Measurements from ENCODE around the gene RORC.

RORC gene

GRCh38 chr1:151825751-151826660, 5.6 kb downstream of the RORC start:
- no peak for DNase-seq (ENCODE audit: low spot score)

DNA sequence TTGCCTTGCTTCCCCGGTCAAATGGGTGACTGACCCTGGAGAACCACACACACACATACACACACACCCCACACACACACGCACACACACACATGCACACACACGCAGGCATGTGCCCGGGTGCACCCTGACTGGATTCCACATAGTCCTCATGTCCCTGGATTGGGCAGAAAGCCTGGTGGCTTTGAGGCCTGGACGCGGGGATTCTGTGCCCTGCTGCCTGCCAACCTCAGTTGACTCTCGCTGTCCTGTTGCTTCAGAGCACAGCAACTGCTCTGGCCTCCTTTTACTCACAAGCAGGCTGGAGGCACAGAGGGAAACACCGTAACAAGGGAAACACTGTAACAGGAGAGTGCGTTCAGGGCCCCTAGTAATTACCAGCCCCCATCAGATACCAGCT, 6.4 kb downstream of the RORC start:
- no peak for DNase-seq (ENCODE audit: low spot score)

DNA sequence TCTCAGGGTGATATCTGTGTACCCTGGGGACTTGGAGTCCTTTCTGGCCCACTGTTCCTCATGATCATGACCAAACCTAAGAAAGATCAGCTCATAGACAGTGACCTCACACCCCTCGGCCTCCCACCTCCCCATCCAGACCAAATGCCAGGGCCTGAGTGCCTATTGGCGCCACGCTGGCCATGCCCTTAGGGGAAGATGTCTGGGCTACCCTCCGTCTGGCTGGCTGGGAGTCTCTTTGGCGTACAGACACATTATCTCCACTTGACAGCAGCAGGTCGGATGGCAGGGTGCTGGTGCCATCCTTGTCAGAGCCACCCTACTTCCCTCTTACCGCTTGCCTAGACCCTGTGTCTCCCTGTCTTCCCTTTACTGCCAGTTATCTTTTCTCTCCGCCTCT, 8.4 kb downstream of the RORC start:
- no peak for DNase-seq (ENCODE audit: low spot score)

GRCh38 chr1:151822404-151822803, 9.2 kb downstream of the RORC start:
- DNase-seq (ENCODE audit: low spot score), result no peak

- no peak for DNase-seq (ENCODE audit: low spot score)
Measured at GRCh38 chr1:151820940-151821339, 10.7 kb downstream of the RORC start.

DNA sequence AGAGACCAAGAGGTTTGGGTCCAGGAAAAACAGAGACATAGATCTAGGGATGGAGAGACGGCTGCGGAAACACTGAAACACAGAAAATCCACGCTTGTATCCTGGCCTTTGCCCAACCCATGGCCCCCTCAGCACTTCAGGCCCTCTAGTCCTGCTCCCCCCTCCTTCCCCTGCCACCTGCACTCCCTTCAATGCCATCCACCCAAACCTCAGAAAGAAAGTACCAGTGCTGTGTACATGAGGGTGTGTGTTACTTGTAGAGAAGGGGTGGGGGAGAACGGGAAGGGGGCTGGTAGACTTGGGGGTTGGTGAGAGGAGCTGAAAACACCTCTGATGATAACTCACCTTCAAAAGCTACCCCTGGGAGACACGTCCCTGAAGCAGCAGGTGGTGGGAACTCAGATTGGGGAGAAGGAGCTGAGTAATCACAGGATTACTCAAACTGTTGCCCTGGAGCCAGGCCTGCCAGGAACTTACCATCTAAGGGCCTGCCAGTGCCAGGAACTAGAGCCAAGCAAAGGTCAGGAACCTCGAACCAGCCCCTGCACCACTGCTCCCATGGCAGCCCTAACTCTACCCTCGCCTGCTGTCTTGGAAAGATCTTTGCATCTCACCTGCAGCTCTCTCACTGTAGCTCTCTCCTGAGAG, 11.5 kb downstream of the RORC start:
- no peak for DNase-seq (ENCODE audit: low spot score)

- DNase-seq (ENCODE audit: low spot score), result no peak
Measured at GRCh38 chr1:151819227-151819835, 12.3 kb downstream of the RORC start.

GRCh38 chr1:151817353-151817730, 14.3 kb downstream of the RORC start:
- DNase-seq (ENCODE audit: low spot score), result no peak

- no peak for DNase-seq (ENCODE audit: low spot score)
Measured at GRCh38 chr1:151816548-151817352, 14.9 kb downstream of the RORC start.

DNA sequence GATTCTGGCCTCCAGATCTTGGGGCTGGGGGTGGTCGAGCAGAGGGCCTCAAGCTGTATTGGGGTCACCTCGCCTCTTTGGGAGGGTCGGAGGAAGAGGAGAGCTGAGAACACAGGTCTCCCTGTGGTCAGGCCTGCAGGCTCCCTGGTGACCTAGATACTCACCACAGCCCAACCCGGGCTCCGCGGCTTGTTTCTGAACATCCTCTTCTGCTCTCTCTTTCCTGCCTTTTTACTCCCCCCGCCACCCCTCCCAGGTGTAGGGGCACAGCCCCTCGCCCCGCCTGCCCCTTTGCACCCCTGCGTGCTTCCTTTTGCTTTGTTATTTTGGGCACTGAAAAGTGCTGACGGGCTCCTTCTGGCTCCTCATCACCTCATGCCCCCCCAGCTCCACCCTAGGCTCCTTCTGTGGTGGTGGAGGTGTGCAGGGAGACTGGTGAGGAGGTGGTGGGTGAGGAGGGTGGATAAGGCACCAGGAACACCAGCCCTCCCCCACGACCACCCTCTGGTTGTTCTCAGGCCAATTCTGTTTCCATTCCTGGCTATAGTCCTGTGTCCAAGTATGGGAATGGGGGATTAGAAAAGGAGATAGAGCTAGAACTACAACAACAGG, 15.8 kb downstream of the RORC start:
- no peak for DNase-seq (ENCODE audit: low spot score)

GRCh38 chr1:151814971-151815545, 16.5 kb downstream of the RORC start:
- DNase-seq (ENCODE audit: low spot score), result no peak

GRCh38 chr1:151814426-151814825, 17.2 kb downstream of the RORC start:
- DNase-seq (ENCODE audit: low spot score), result no peak

DNA sequence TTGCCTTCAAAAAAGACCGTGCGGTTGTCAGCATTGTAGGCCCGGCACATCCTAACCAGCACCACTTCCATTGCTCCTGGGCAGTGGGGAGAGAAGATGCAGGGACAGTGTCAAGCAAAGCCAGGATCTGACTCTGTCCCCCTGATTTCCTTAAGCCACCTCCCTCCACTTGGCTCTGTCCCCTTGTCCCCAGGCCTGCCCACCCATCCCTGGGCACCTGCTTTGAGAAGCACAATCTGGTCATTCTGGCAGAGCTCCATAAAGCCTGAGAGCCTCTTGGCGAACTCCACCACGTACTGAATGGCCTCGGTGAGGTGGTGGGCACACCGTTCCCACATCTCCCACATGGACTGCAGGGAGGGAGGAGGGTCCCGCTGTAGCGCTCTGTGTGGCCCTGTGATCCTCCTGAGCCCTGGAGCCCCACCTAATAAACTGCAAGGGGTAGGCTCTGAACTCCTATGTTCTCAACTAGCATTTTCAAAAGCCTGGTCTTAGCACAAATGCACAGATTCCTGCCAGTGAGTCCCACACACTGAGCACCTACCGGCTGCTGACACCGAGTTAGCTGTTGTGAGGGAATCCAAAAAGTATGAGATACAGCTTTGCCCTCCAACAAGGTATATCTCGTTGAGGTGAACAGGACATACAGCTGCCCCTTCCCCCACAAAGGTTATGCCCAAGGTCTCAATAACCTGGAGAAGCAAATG, 18.2 kb downstream of the RORC start:
- no peak for DNase-seq (ENCODE audit: low spot score)

GRCh38 chr1:151811181-151811580, 20.4 kb downstream of the RORC start:
- DNase-seq (ENCODE audit: low spot score), result peak; percentile 51

DNA sequence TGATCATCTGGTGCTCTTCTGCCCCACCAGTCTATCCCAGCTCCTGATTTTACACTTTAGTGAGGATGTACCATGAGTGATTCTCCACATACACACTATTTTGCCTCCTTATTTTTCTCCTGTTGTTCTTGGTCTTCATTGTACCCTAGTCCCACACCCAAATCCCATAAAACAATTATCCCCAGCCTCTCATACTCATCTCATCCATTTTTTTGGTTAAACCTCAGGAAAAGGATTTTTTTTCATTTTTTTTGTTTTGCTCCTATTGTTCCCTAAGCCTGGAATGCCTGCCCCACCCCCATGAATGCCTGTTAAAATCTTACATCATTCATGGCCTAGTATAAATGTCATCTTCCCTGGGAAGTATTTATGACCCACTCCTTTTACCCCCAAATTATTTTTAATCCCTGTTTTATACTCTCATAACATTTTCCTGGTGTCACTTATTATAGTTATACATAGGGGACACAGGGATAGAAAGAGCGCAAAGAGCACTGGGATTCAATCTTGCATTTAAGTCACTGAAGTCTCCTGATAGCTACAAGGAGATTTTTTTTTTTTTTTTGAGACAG, 21.5 kb downstream of the RORC start:
- DNase-seq (ENCODE audit: low spot score), result no peak

DNA sequence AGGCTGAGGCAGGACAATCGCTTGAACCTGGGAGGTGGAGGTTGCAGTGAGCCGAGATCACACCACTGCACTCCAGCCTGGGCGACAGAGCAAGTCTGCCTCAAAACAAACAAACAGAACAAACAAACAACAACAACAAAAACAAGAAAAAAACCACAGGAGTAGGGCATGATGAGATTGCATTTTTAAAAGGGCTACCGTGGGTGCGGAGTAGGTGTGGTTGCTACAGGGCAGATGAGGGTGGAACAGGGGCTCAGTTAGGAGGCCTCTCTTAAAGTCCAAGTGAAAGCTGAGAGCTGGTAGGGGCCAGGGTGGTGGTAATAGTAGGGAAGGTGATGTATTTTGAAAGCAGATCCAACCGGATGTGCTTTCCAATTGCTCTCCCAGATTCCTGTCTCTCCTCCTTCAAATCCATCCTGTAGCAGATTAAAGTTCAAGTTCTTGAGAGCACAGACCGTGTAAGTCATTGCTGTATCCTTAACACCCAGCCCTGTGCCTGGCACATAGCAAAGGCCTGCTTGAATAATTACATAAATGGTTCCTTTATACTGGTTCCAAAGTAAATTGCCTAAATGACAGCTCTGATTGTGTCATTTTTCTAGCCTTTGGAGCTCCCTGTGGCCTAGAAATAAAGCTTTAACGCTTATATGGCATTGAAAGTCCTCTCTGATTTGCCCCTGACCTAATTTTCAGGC, 22.2 kb downstream of the RORC start:
- DNase-seq (ENCODE audit: low spot score), result peak; percentile 15

DNA sequence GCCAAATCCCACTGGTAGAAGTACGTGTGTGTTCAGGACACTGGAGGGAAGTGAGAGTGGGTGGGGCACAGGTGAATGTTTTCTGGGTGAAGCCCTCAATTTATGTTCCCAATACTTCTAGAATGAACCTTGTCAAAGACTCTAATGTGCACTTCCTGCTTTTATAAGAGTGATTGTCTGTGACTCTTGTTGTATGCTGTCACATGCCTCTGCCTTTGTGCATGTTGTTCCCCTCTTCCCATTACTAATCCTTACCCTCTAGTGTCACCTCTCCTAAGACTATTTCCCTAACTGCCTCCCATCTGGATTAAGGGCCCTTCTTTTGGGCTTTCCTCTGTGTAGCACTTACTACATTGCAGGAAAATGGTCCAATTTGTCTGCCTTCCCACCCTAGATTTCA, 23.8 kb downstream of the RORC start:
- DNase-seq (ENCODE audit: low spot score), result no peak

DNA sequence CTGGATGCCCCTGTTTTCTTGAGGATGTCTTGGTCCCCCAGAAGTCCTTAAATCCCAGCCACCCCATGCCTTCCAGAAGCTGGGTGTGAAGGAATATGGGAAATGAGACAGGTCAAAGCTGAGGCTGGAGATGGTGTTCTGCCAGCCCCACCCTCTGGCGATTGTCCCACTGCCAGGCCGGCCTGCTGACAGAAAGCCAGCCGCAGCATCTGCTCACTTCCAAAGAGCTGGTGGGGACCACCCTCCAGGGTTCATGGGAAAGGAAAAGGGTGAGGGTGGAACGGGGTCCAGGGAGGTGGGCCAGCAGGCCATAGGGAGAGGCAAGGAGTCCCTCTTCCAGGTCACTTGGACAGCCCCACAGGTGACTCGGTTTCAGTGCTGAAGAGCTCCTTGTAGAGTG, 24.5 kb downstream of the RORC start:
- peak; percentile 25 for DNase-seq (ENCODE audit: low spot score)

GRCh38 chr1:151806170-151806569, 25.4 kb downstream of the RORC start:
- DNase-seq (ENCODE audit: low spot score), result no peak
